PC-3 (cell line): ENCODE measurements around the gene MAPRE3.

Experiments used
- CTCF ChIP-seq: fragments of 300-600 bp; sonication (generic); conservative IDR thresholded peaks from 2 replicates; pipeline ENCODE4 v1.5.1; 2017; ENCODE audit warnings: antibody characterized with exemption, low read depth, mild to moderate bottlenecking, low read length
- EZH2 ChIP-seq: fragments of 300-600 bp; sonication (generic); IDR thresholded peaks from one replicate; pipeline ENCODE4 v1.6.1; 2017; ENCODE audit warnings: antibody characterized with exemption, mild to moderate bottlenecking, low read length; ENCODE audit not compliant: unreplicated experiment
- EZH2phosphoT487 ChIP-seq: fragments of 300-600 bp; sonication (generic); IDR thresholded peaks from 2 replicates; pipeline ENCODE4 v1.6.1; 2018; ENCODE audit warnings: mild to moderate bottlenecking, antibody characterized with exemption, low read length, borderline replicate concordance

GRCh38 chr2:26991717-26992116 is 21.3 kb downstream of the MAPRE3 start:
- TF ChIP-seq CTCF (no peak), EZH2 (no peak), EZH2phosphoT487 (no peak)
